Measurements from ENCODE around the gene TBC1D3E.
"Not testable (repeated sequence)": the region's sequence is repeated elsewhere in the genome, so short reads cannot be mapped to it uniquely, and the experiment has no call there.

TBC1D3E gene

DNA sequence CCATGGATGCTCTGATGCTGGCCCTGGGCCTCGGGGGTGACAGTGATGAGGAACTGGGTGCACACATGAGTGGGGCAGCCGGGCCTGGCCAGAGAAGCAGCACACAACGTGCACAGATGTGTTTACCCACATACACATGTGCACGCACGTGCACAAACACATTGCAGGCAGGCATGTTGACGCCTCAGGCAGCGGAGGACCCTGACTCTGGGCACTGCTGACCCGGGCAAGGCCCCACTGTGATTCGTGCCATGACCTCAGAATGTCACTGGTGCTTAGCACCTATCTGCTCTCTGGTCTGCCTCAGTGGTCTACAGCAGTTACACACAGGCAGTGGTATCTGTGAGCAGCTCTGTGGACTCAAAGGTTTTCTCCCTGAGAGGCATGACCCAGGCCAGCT is at the start of gene TBC1D3E:
TSS of gene TBC1D3E (plus strand) at position 301 of the 400 bp plus-strand sequence. CDS start 1,545 bp downstream, outside the sequence.
- not testable (repeated sequence) for H3K27ac ChIP-seq

DNA sequence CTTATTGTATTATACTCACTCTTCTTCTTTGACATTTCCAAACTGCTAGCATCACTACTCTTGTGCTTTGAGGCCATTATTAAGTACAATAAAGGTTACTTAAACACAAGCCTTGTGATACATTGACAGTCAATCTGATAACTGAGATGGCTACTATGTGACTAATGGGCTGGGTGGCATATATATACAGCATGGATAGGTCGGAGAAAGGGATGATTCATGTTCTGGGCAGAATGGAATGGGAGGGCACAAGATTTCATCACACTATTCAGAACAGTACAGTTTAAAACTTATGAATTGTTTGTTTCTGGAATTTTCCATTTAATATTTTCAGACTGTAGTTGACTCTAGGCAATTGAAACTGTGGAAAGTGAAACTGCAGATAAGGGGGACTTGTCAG is 40.4 kb upstream of the TBC1D3E start:
- not testable (repeated sequence) for H3K27ac ChIP-seq

DNA sequence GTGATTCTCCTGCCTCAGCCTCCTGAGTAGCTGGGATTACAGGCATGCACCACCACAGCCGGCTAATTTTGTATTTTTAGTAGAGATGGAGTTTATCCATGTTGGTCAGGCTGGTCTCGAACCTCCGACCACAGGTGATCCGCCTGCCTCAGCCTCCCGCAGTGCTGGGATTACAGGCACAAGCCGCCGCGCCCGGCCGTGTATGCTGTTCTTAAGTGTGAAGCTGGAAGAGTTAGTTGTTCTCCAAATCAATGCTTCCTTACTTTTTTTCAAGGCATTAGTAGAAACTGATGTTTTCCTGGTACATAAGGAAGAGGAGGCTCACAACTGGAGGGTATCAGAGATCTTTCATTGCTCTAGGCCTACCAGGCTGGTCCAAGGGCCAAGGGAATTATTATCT is 39.6 kb upstream of the TBC1D3E start:
- not testable (repeated sequence) for H3K27ac ChIP-seq

DNA sequence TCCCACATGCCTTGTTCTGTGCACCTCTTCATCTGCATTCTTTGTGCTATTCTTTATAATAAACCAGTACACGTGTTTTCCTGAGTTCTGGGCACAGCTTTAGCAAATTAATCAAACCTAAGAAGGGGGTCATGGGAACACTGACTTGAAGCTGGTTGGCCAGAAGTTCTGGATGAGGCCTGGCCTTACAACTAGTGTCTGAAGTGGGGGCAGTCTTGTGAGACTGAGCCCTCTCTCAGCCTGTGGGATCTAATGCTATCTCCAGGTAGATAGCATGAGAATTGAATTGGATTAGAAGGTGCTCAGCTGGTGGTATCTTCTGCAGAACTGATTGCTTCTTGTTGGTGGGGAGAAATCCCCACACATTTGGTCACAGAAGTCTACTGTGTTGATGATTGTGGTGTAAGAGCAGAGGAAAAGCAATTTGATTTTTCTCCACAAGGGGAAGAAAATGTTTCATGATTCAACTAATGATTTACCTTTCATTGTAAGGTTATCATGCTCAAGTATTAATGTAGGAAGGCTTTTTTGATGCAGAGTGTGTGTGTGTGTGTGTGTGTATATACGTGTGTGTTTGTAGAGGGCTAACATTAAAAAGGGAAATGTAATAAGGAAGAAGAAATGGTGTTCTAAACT is 33.6 kb upstream of the TBC1D3E start:
- not testable (repeated sequence) for H3K27ac ChIP-seq

DNA sequence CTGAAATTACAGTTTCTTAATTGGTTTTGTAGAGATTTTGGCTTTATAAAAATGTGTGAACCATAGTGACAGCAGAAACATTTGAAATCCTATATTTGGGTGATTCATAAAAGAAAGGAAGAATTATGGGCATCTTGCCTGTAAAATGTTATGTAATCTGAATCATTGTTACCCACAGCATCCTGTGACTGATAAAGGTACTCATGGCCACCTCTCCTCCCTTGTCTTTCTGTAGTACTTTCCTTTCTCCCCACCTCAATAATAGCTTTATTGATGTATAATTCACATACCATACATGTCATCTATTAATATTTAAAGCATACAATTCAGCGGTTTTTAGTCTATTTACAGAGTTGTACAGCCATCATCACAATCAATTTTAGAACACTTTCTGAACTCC is 28.5 kb upstream of the TBC1D3E start:
- H3K27ac ChIP-seq = not testable (repeated sequence)

DNA sequence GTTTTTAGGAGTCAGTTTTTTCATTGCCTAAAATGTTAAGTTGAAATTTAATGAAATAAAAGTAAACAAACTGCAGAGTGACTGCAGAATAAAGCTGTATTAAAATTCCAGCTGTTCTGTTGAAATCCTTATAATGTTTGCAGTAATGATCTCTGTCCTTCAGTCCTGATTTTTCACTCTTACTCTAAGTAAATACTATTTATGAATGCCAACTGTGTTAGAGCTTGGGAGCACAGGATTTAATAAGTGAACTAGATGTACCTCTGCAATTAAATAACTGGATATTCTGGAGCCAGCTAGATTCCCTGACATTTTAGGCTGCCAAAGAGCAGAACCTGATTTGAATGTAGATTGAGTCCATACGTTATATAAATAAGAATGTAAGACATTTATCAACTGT is 7.9 kb upstream of the TBC1D3E start:
- not testable (repeated sequence) for H3K27ac ChIP-seq

DNA sequence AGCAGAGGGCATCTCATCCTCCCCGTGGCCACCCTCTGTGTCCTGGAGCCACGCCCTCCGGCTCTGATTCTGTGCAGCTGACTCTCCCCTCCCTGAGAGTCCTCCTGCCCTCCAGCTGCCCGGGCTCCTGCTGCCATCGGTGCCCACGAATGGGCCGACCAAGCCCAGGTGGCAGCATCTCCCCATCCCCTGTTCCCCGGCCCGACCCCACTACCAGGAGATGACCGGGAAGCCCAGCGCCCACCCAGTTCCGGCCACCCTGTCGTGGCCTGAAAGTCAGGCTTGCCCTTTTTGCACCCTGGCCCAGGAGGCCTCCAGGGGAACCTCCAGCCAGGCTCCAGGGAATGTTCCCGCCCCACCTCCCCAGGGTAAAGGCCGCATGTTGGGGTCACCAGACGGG is 7.1 kb downstream of the TBC1D3E start:
- not testable (repeated sequence) for H3K27ac ChIP-seq

Data from 22Rv1 (cell line).